K562 (cell line): ENCODE measurements around the gene GNAI1. TPM values are rescaled to one million over a fixed set of nuclear protein-coding genes. Genes with fewer than 3 reads are reported as not detected.

ENCODE experiments used
- ATAC-seq: fragments of 200-7000 bp; cut with Tn5 transposase; 3 replicates; pipeline ENCODE4 v1.9.1; 2020; ENCODE audit warnings: moderate library complexity
- BruUV-seq: library from RNA; stranded (reverse); fragments of 400-500 nt; replicated peaks from 2 replicates; lab custom pipeline; 2021; lab: Mats Ljungman, UMichigan
- CTCF ChIA-PET: fragments of 300-600 bp; formaldehyde crosslinking; extraction: SDS; loops from one replicate; lab custom pipeline; 2021; ENCODE audit warnings: low intra/inter-chr PET ratio; lab: Yijun Ruan, JAX
- POLR2A ChIA-PET: fragments of 300-600, 350-650 bp; sonication (Branson Sonifier 250); formaldehyde crosslinking; extraction: SDS; loops from one replicate; lab custom pipeline; 2021; ENCODE audit warnings: antibody characterized with exemption, inconsistent platforms; lab: Yijun Ruan, JAX
- DNase-seq, 4 experiments: peaks; one replicate each; pipeline versions ENCODE4 v3.0.0 to v3.0.0-alpha.2; 2011 to 2018; ENCODE audit warnings: low spot score in 3 of 4, mixed read lengths in 3 of 4; ENCODE audit errors: extremely low read depth in 1 of 4
- FAIRE-seq: peaks from 2 replicates; lab custom pipeline; 2011; peaks lifted over from hg19 to GRCh38; lab: Jason Lieb, UNC
- H2AFZ ChIP-seq: 2 replicates; pipeline ENCODE4 v1.6.0; 2011; ENCODE audit warnings: low read depth, low read length, control low read depth, inconsistent platforms
- H3K27ac ChIP-seq: fragments of 200-600 bp; 3 replicates; pipeline ENCODE4 v1.8.0; 2011; ENCODE audit warnings: low read depth, mild to moderate bottlenecking, control low read depth, inconsistent platforms, low read length, moderate library complexity, mixed read lengths; ENCODE audit errors: extremely low read depth
- H3K27me3 ChIP-seq, 2 experiments: fragments of 300-600 bp in 1 of 2; 2 replicates in 1 of 2; 3 replicates in 1 of 2; pipeline versions ENCODE4 v1.6.0 to v1.8.0; 2011; ENCODE audit warnings: inconsistent platforms in 2 of 2, low read length in 2 of 2, mild to moderate bottlenecking in 1 of 2, mixed read lengths in 1 of 2, moderate library complexity in 1 of 2; ENCODE audit not compliant: control insufficient read depth in 2 of 2, insufficient read depth in 2 of 2
- H3K36me3 ChIP-seq: fragments of 300-600 bp; 3 replicates; pipeline ENCODE4 v1.8.0; 2011; ENCODE audit warnings: mild to moderate bottlenecking, low read length, inconsistent platforms; ENCODE audit not compliant: control insufficient read depth, insufficient read depth
- H3K4me1 ChIP-seq, 2 experiments: fragments of 200-600 bp in 1 of 2; replicated peaks in 1 of 2; 2 replicates in 1 of 2; 3 replicates in 1 of 2; pipeline versions ENCODE4 v1.5.1 to v1.8.0; 2011; ENCODE audit warnings: inconsistent platforms in 2 of 2, low read length in 2 of 2, mild to moderate bottlenecking in 1 of 2, mixed read lengths in 1 of 2, moderate library complexity in 1 of 2; ENCODE audit not compliant: control insufficient read depth in 2 of 2, insufficient read depth in 2 of 2
- H3K4me2 ChIP-seq: 2 replicates; pipeline ENCODE4 v1.6.1; 2011; ENCODE audit warnings: low read length, control low read depth, inconsistent platforms, mixed read lengths; ENCODE audit not compliant: insufficient read depth
- H3K4me3 ChIP-seq: fragments of 200-600 bp; sonication (generic), shearing (Covaris generic); 2 replicates; pipeline ENCODE4 v1.5.1; 2016; ENCODE audit warnings: control low read depth, inconsistent platforms
- H3K79me2 ChIP-seq: fragments of 200-600 bp; 3 replicates; pipeline ENCODE4 v1.8.0; 2011; ENCODE audit warnings: low read length, inconsistent platforms; ENCODE audit not compliant: control insufficient read depth, insufficient read depth
- H3K9ac ChIP-seq, 2 experiments: 2 replicates each; pipeline versions ENCODE4 v1.6.0 to v1.6.1; 2011; ENCODE audit warnings: low read depth in 2 of 2, low read length in 2 of 2, control low read depth in 1 of 2, inconsistent platforms in 1 of 2, mild to moderate bottlenecking in 1 of 2, mixed read lengths in 1 of 2; ENCODE audit not compliant: insufficient read depth in 1 of 2
- H3K9me1 ChIP-seq: one replicate; pipeline ENCODE4 v1.6.0; 2011; ENCODE audit warnings: inconsistent platforms, mild to moderate bottlenecking, low read length, moderate library complexity; ENCODE audit not compliant: control insufficient read depth, insufficient read depth
- H3K9me3 ChIP-seq: replicated peaks from 2 replicates; pipeline ENCODE4 v1.5.1; 2011; ENCODE audit warnings: low read depth, low read length, inconsistent platforms; ENCODE audit not compliant: control insufficient read depth, insufficient read depth
- H4K20me1 ChIP-seq: replicated peaks from 2 replicates; pipeline ENCODE4 v1.6.1; 2011; ENCODE audit warnings: low read length, inconsistent platforms, mixed read lengths; ENCODE audit not compliant: control insufficient read depth, insufficient read depth
- ARHGAP35 ChIP-seq: fragments of 450-650 bp; IDR thresholded peaks from 2 replicates; pipeline ENCODE4 v1.6.1; 2018; ENCODE audit not compliant: partially characterized antibody
- CREBBP ChIP-seq: IDR thresholded peaks from one replicate; pipeline ENCODE4 v1.6.1; 2012; ENCODE audit warnings: low read depth, mild to moderate bottlenecking, control low read depth, inconsistent platforms, low read length
- CTCF ChIP-seq, 3 experiments: IDR thresholded peaks in 2 of 3; conservative IDR thresholded peaks in 1 of 3; 2 replicates each; pipeline ENCODE4 v1.5.1; 2011 to 2012; ENCODE audit warnings: low read length in 3 of 3, mild to moderate bottlenecking in 3 of 3, control low read depth in 2 of 3, improper control_type of control experiment in 1 of 3, inconsistent platforms in 1 of 3, low read depth in 1 of 3, mixed read lengths in 1 of 3, moderate library complexity in 1 of 3; ENCODE audit not compliant: insufficient read depth in 2 of 3
- DNMT1 ChIP-seq: fragments of 450-650 bp; IDR thresholded peaks from 2 replicates; pipeline ENCODE4 v1.6.1; 2016; ENCODE audit warnings: antibody characterized with exemption, mild to moderate bottlenecking
- EGR1 ChIP-seq: fragments of 450-650 bp; conservative IDR thresholded peaks from 2 replicates; pipeline ENCODE4 v1.6.1; 2017; ENCODE audit warnings: mild to moderate bottlenecking
- HNRNPLL ChIP-seq: fragments of 200-400 bp; formaldehyde crosslinking; IDR thresholded peaks from 2 replicates; pipeline ENCODE4 v1.6.1; 2017; ENCODE audit warnings: low read length, low read depth, mild to moderate bottlenecking; ENCODE audit not compliant: poor library complexity, severe bottlenecking
- MECOM ChIP-seq: fragments of 250-450 bp; sonication (Bioruptor Pico); IDR thresholded peaks from 2 replicates; pipeline ENCODE4 v1.8.0; 2022; ENCODE audit warnings: inconsistent platforms
- NCOA6 ChIP-seq: fragments of 450-650 bp; IDR thresholded peaks from 2 replicates; pipeline ENCODE4 v1.6.1; 2017; ENCODE audit warnings: mild to moderate bottlenecking
- NRF1 ChIP-seq, 2 experiments: fragments of 450-650 bp; IDR thresholded peaks in 1 of 2; conservative IDR thresholded peaks in 1 of 2; 2 replicates each; pipeline ENCODE4 v1.6.1; 2014; ENCODE audit warnings: mild to moderate bottlenecking in 2 of 2
- YBX1 ChIP-seq: fragments of 450-650 bp; IDR thresholded peaks from 2 replicates; pipeline ENCODE4 v1.7.1; 2016; ENCODE audit warnings: mild to moderate bottlenecking
- ZNF24 ChIP-seq: fragments of 450-650 bp; IDR thresholded peaks from 2 replicates; pipeline ENCODE4 v1.6.1; 2016
- WGBS: fragments of 100-300 bp; shearing (Covaris generic); methylation state at CpG from one replicate; pipeline ENCODE4 v1.1.6; 2016; ENCODE audit warnings: low coverage, mixed read lengths; ENCODE audit not compliant: insufficient coverage; ENCODE audit errors: missing lambda C conversion rate; 5-methylcytosine and 5-hydroxymethylcytosine counted together
- in situ Hi-C: fragments of 300-500 bp; cut with MboI; formaldehyde crosslinking; loops from 4 replicates; pipeline ENCODE4 v1.15.0; 2018; ENCODE audit warnings: inconsistent platforms, mixed read lengths
- intact Hi-C: fragments of 100-400 bp; cut with micrococcal nuclease; formaldehyde crosslinking; loops from 2 replicates; pipeline ENCODE4 v1.14.2; 2022
- polyA plus RNA-seq, 8 experiments: library from polyadenylated mRNA; depleted of rRNA in 4 of 8; stranded (reverse) in 5 of 8; unstranded in 3 of 8; fragments of >200 nt; fragmentation: Nextera tagmentation in 2 of 8; fragmentation: Illumina TruSeq in 1 of 8; extraction: Ambion mirVana in 2 of 8; extraction: Trizol in 1 of 8; gene quantifications; 2 replicates each; pipeline versions ENCODE4 v1.2.1 to v1.2.3, GENCODE V29; 2011 to 2014; ENCODE audit warnings: inconsistent platforms in 1 of 8, missing spikeins in 1 of 8
- total RNA-seq, 7 experiments: library from RNA; depleted of rRNA in 6 of 7; stranded (reverse); fragments of >200 nt in 6 of 7; fragmentation: Illumina TruSeq in 2 of 7; extraction: Trizol in 2 of 7; gene quantifications; 2 replicates each; pipeline versions ENCODE4 v1.2.1 to v1.2.3, GENCODE V29; 2011 to 2021; ENCODE audit warnings: low replicate concordance in 1 of 7

The GNAI1 gene
- total and polyA plus RNA-seq, 9 of the 15 experiments (the other 6 are each of a cell fraction or from before 2014, with no cell fraction given) = 0.03 to 0.13 (median 0.08) TPM; not detected in 6

- TF ChIP-seq MECOM = no peak
- TF ChIP-seq NRF1 (conservative IDR thresholded peaks at IDR 0.05 in 1 of 2, IDR thresholded peaks at IDR 0.05 in 1 of 2) = no peak
These were observed 39.1 kb upstream of the GNAI1 start (continued) for GRCh38 chr7:80095545-80095944.

GRCh38 chr7:80097756-80098155 lies 36.9 kb upstream of the GNAI1 start:
- H3K36me3 ChIP-seq = no peaks in the 10 kb centered on the region
- H3K9ac ChIP-seq = no peak overlapping the region
- POLR2A ChIA-PET = no interaction called here
- no peaks in the 10 kb centered on the region for H4K20me1 ChIP-seq
- no peak overlapping the region for H3K4me3 ChIP-seq
- TF ChIP-seq DNMT1 (no peak), HNRNPLL (no peak), NCOA6 (no peak), CTCF (IDR thresholded peaks at IDR 0.05 in 2 of 3, conservative IDR thresholded peaks at IDR 0.05 in 1 of 3; ENCODE audit: insufficient read depth in 2 of 3, low read depth in 1 of 3, low read length in 3 of 3) (no peak), CREBBP (no peak), ZNF24 (no peak), ARHGAP35 (no peak), YBX1 (no peak), EGR1 (no peak)
- TF ChIP-seq, all 486 proteins: peak for 0
- FAIRE-seq (no peak), DNase-seq (no peak), ATAC-seq (no peak)
- no peak overlapping the region for H3K27ac ChIP-seq
- H2AFZ ChIP-seq = no peak overlapping the region
- H3K4me2 ChIP-seq = no peak overlapping the region
- no TSS peak for BruUV-seq
- no peaks in the 10 kb centered on the region for H3K9me1 ChIP-seq
- in situ Hi-C loops (no loop called here), intact Hi-C loops (no loop called here)
- H3K79me2 ChIP-seq = no peaks in the 10 kb centered on the region
- H3K9me3 ChIP-seq = no peaks in the 10 kb centered on the region
- CTCF ChIA-PET = no interaction called here
- H3K27me3 ChIP-seq = no peaks in the 10 kb centered on the region
- 0% methylated on average over 2 of the region's 2 CpGs for WGBS
- no peaks in the 10 kb centered on the region for H3K4me1 ChIP-seq
